A673 (cell line): ENCODE results near the gene CCDC69. TPM values are rescaled to one million over a fixed set of nuclear protein-coding genes. Genes with fewer than 3 reads are reported as not detected.
"Not testable (repeated sequence)": the region's sequence is repeated elsewhere in the genome, so short reads cannot be mapped to it uniquely, and the experiment has no call there.

ENCODE experiments used
- BruUV-seq: library from RNA; stranded (reverse); fragments of 400-500 nt; replicated peaks from 2 replicates; lab custom pipeline; 2021; lab: Mats Ljungman, UMichigan
- CTCF ChIA-PET: fragments of 300-600 bp; sonication (Branson Sonifier 250); formaldehyde crosslinking; loops from one replicate; lab custom pipeline; 2022; ENCODE audit warnings: antibody characterized with exemption; lab: Charles Lee
- POLR2A ChIA-PET: fragments of 300-600 bp; sonication (Branson Sonifier 250); formaldehyde crosslinking; loops from one replicate; lab custom pipeline; 2022; ENCODE audit warnings: antibody characterized with exemption; ENCODE audit not compliant: low non-redundant PET; lab: Charles Lee
- DNase-seq: peaks from one replicate; pipeline ENCODE4 v3.0.0-alpha.2; 2015; ENCODE audit warnings: low spot score
- H3K27ac ChIP-seq: fragments of 200-600 bp; sonication (generic); 2 replicates; pipeline ENCODE4 v1.5.1; 2016; ENCODE audit warnings: mixed run types, low read depth, mild to moderate bottlenecking, mixed read lengths, antibody characterized with exemption, low read length; ENCODE audit not compliant: poor library complexity, severe bottlenecking
- H3K27me3 ChIP-seq: fragments of 200-600 bp; sonication (generic); replicated peaks from 2 replicates; pipeline ENCODE4 v1.6.1; 2017; ENCODE audit warnings: mixed run types, low read depth, mild to moderate bottlenecking, mixed read lengths, antibody characterized with exemption, low read length; ENCODE audit not compliant: insufficient read depth, poor library complexity
- H3K36me3 ChIP-seq: fragments of 200-600 bp; sonication (generic); 2 replicates; pipeline ENCODE4 v1.6.1; 2016; ENCODE audit warnings: mixed run types, mild to moderate bottlenecking, mixed read lengths, antibody characterized with exemption, low read length; ENCODE audit not compliant: insufficient read depth, poor library complexity, severe bottlenecking
- H3K4me1 ChIP-seq: fragments of 200-600 bp; sonication (generic); 2 replicates; pipeline ENCODE4 v1.6.1; 2017; ENCODE audit warnings: mixed run types, mild to moderate bottlenecking, mixed read lengths, antibody characterized with exemption, low read length; ENCODE audit not compliant: insufficient read depth, poor library complexity, severe bottlenecking
- H3K4me3 ChIP-seq: fragments of 200-600 bp; sonication (generic); 2 replicates; pipeline ENCODE4 v1.5.1; 2016; ENCODE audit warnings: low read depth, mixed run types, mild to moderate bottlenecking, mixed read lengths, low read length; ENCODE audit not compliant: poor library complexity, severe bottlenecking
- H3K9me3 ChIP-seq: fragments of 200-600 bp; sonication (generic); 2 replicates; pipeline ENCODE4 v1.6.1; 2016; ENCODE audit warnings: mixed run types, low read depth, mild to moderate bottlenecking, mixed read lengths, antibody characterized with exemption, low read length; ENCODE audit not compliant: poor library complexity, severe bottlenecking
- CTCF ChIP-seq: fragments of 300-800, 200-600 bp; sonication (generic); conservative IDR thresholded peaks from 2 replicates; pipeline ENCODE4 v1.5.1; 2017; ENCODE audit warnings: low read depth, mild to moderate bottlenecking, antibody characterized with exemption, low read length, moderate library complexity, mixed read lengths
- EZH2 ChIP-seq: fragments of 200-600 bp; sonication (generic); IDR thresholded peaks from 2 replicates; pipeline ENCODE4 v1.6.1; 2017; ENCODE audit warnings: borderline replicate concordance, low read depth, mild to moderate bottlenecking, mixed read lengths, antibody characterized with exemption, low read length; ENCODE audit not compliant: poor library complexity, severe bottlenecking
- intact Hi-C: fragments of 100-400 bp; cut with micrococcal nuclease; formaldehyde crosslinking; loops from one replicate; pipeline ENCODE4 v1.10.0; 2022; ENCODE audit not compliant: unreplicated experiment
- total RNA-seq: library from RNA; stranded (reverse); gene quantifications from 2 replicates; pipeline ENCODE4 v1.2.3, GENCODE V29; 2021

The CCDC69 gene
- total RNA-seq, 1 experiment from 2014 or later = not detected

- BruUV-seq = no TSS peak
These were observed 25.0 kb downstream of the CCDC69 start for GRCh38 chr5:151198861-151199260.

GRCh38 chr5:151197291-151197600, 26.6 kb downstream of the CCDC69 start:
- H3K27ac ChIP-seq, POLR2A ChIA-PET, BruUV-seq, H3K9me3 ChIP-seq, H3K4me3 ChIP-seq, DNase-seq, intact Hi-C loops, H3K27me3 ChIP-seq, H3K36me3 ChIP-seq, H3K4me1 ChIP-seq, CTCF ChIA-PET: not testable (repeated sequence)

More at GRCh38 chr5:151198861-151199260, 25.0 kb downstream of the CCDC69 start:
- DNase-seq = no peak
- Histone ChIP-seq H3K4me3 (no peak overlapping the region), H3K27ac (no peak overlapping the region), H3K36me3 (no peaks in the 10 kb centered on the region), H3K9me3 (no peaks in the 10 kb centered on the region), H3K4me1 (no peaks in the 10 kb centered on the region), H3K27me3 (no peaks in the 10 kb centered on the region)
- intact Hi-C loops = no loop called here
- TF ChIP-seq CTCF = no peak
- no peak for TF ChIP-seq EZH2
- CTCF ChIA-PET = no interaction called here
- POLR2A ChIA-PET = no interaction called here

GRCh38 chr5:151196556-151197290, 27.2 kb downstream of the CCDC69 start:
- no peak for DNase-seq
- no peaks in the 10 kb centered on the region for H3K27me3 ChIP-seq
- H3K4me3 ChIP-seq = no peak overlapping the region
- H3K27ac ChIP-seq = no peak overlapping the region
- BruUV-seq = no TSS peak
- intact Hi-C loops = no loop called here
- peaks cover 3% of the 10 kb centered on the region for H3K9me3 ChIP-seq
- ChIA-PET POLR2A (no interaction called here), CTCF (no interaction called here)
- H3K4me1 ChIP-seq = no peaks in the 10 kb centered on the region
- TF ChIP-seq EZH2 = no peak
- no peak for TF ChIP-seq CTCF
- H3K36me3 ChIP-seq = no peaks in the 10 kb centered on the region

- intact Hi-C loops = no loop called here
- ChIA-PET POLR2A (no interaction called here), CTCF (no interaction called here)
- no TSS peak for BruUV-seq
- no peak for DNase-seq
- Histone ChIP-seq H3K4me1 (no peaks in the 10 kb centered on the region), H3K27ac (no peak overlapping the region), H3K36me3 (no peaks in the 10 kb centered on the region), H3K9me3 (peaks cover 3% of the 10 kb centered on the region), H3K4me3 (no peak overlapping the region), H3K27me3 (no peaks in the 10 kb centered on the region)
- TF ChIP-seq EZH2 (no peak), CTCF (no peak)
These were observed 28.3 kb downstream of the CCDC69 start for GRCh38 chr5:151195622-151196021.
